Thyroid gland (tissue), 4 donors: Measurements from ENCODE around the gene PDPK1. TPM values are rescaled to one million over a fixed set of nuclear protein-coding genes. Genes with fewer than 3 reads are reported as not detected.

Experiments used
- DNase-seq, 2 donors: peaks; one replicate each; pipeline ENCODE4 v3.0.0-alpha.2; 2019
- H3K27ac ChIP-seq, 3 donors: fragments of 200-600 bp; sonication (generic); 1 replicate in 2 of 3; 2 replicates in 1 of 3; pipeline ENCODE4 v1.5.1; 2016 to 2019; ENCODE audit warnings: mild to moderate bottlenecking in 1 of 3, moderate library complexity in 1 of 3
- H3K27me3 ChIP-seq: fragments of 200-600 bp; sonication (generic); one replicate; pipeline ENCODE4 v1.5.1; 2019
- H3K36me3 ChIP-seq, 2 donors: fragments of 200-600 bp; sonication (generic); one replicate each; pipeline ENCODE4 v1.5.1; 2016 to 2019
- H3K4me1 ChIP-seq, 2 donors: fragments of 200-600 bp; sonication (generic); one replicate each; pipeline ENCODE4 v1.5.1; 2017 to 2019
- H3K4me3 ChIP-seq, 3 donors: fragments of 200-600 bp; sonication (generic); replicated peaks in 1 of 3; 1 replicate in 2 of 3; 2 replicates in 1 of 3; pipeline ENCODE4 v1.5.1; 2016; ENCODE audit warnings: mild to moderate bottlenecking in 1 of 3
- H3K9me3 ChIP-seq: fragments of 200-600 bp; sonication (generic); one replicate; pipeline ENCODE4 v1.5.1; 2017
- CTCF ChIP-seq, 6 experiments: fragments of 200-600 bp in 3 of 6; fragments of 450-650 bp in 3 of 6; sonication (generic) in 3 of 6; IDR thresholded peaks; one replicate each; pipeline ENCODE4 v1.5.1; 2016 to 2019; ENCODE audit warnings: antibody characterized with exemption in 6 of 6, mild to moderate bottlenecking in 2 of 6, inconsistent platforms in 1 of 6, moderate library complexity in 1 of 6
- POLR2A ChIP-seq, 2 donors: fragments of 450-650 bp; IDR thresholded peaks; one replicate each; pipeline ENCODE4 v1.6.1; 2017; ENCODE audit warnings: antibody characterized with exemption in 2 of 2, mild to moderate bottlenecking in 2 of 2, moderate library complexity in 1 of 2
- WGBS, 2 donors: methylation state at CpG; one replicate each; pipeline ENCODE4 v1.1.5; 2017; 5-methylcytosine and 5-hydroxymethylcytosine counted together
- intact Hi-C: fragments of 100-400 bp; cut with DNase I; formaldehyde crosslinking; loops from one replicate; pipeline ENCODE4 v1.15.1; 2023
- total RNA-seq, 4 donors: library from RNA; depleted of rRNA; stranded (reverse); fragments of >200 nt; gene quantifications; one replicate each; pipeline ENCODE4 v1.2.3, GENCODE V29; 2016

PDPK1 gene
- total RNA-seq, 4 donors from 2014 or later = 33.3 to 89.0 (median 39.5) TPM

- Histone ChIP-seq H3K27ac (no peak overlapping the region), H3K9me3 (no peaks in the 10 kb centered on the region), H3K4me3 (no peak overlapping the region), H3K4me1 (no peaks in the 10 kb centered on the region), H3K27me3 (no peaks in the 10 kb centered on the region), H3K36me3 (peaks cover 27 to 35% of the 10 kb centered on the region in 2 donors)
- peak in 1 of 2 donors; percentile 23 for DNase-seq
- intact Hi-C loops = no loop called here
- TF ChIP-seq CTCF (IDR thresholded peaks at IDR 0.05) (no peak), POLR2A (IDR thresholded peaks at IDR 0.05) (no peak)
- WGBS, 2 donors = 90% methylated on average over 7 to 22 of the region's 24 CpGs
Measured at GRCh38 chr16:2584729-2585650, 47.2 kb downstream of the PDPK1 start.

GRCh38 chr16:2585651-2586081 is 47.8 kb downstream of the PDPK1 start:
- no peak overlapping the region for H3K27ac ChIP-seq
- no peaks in the 10 kb centered on the region for H3K9me3 ChIP-seq
- H3K4me1 ChIP-seq = no peaks in the 10 kb centered on the region
- no peak for TF ChIP-seq CTCF (IDR thresholded peaks at IDR 0.05)
- no peak for TF ChIP-seq POLR2A (IDR thresholded peaks at IDR 0.05)
- intact Hi-C loops = no loop called here
- 95 to 96% methylated on average over 25 of the region's 25 CpGs for WGBS, 2 donors
- no peak for DNase-seq
- no peaks in the 10 kb centered on the region for H3K27me3 ChIP-seq
- H3K4me3 ChIP-seq = no peak overlapping the region
- H3K36me3 ChIP-seq = peaks cover 32 to 35% of the 10 kb centered on the region in 2 donors

GRCh38 chr16:2586241-2586640 is 48.4 kb downstream of the PDPK1 start:
- no peak for DNase-seq
- no peak overlapping the region for H3K4me3 ChIP-seq
- TF ChIP-seq CTCF (IDR thresholded peaks at IDR 0.05) (no peak), POLR2A (IDR thresholded peaks at IDR 0.05) (no peak)
- H3K9me3 ChIP-seq = no peaks in the 10 kb centered on the region
- no peaks in the 10 kb centered on the region for H3K4me1 ChIP-seq
- H3K27ac ChIP-seq = no peak overlapping the region
- H3K27me3 ChIP-seq = no peaks in the 10 kb centered on the region
- WGBS, 2 donors = 87 to 100% methylated on average over 4 to 8 of the region's 12 CpGs
- intact Hi-C loops = no loop called here
- peaks cover 32 to 35% of the 10 kb centered on the region in 2 donors for H3K36me3 ChIP-seq

GRCh38 chr16:2586901-2587480 is 49.2 kb downstream of the PDPK1 start:
- TF ChIP-seq CTCF (IDR thresholded peaks at IDR 0.05) (no peak), POLR2A (IDR thresholded peaks at IDR 0.05) (no peak)
- no peak overlapping the region for H3K27ac ChIP-seq
- H3K36me3 ChIP-seq = peaks cover 32 to 35% of the 10 kb centered on the region in 2 donors
- no peaks in the 10 kb centered on the region for H3K9me3 ChIP-seq
- H3K4me1 ChIP-seq = no peaks in the 10 kb centered on the region
- H3K27me3 ChIP-seq = no peaks in the 10 kb centered on the region
- DNase-seq = no peak
- no peak overlapping the region for H3K4me3 ChIP-seq
- intact Hi-C loops = no loop called here
- WGBS, 2 donors = 89 to 95% methylated on average over 16 of the region's 16 CpGs
